K562 (cell line): ENCODE data around the gene RPUSD1. TPM values are rescaled to one million over a fixed set of nuclear protein-coding genes. Genes with fewer than 3 reads are reported as not detected.

Experiments used
- BMI1 ChIP-seq: fragments of 150-350 bp; IDR thresholded peaks from 2 replicates; pipeline ENCODE4 v1.6.1; 2014; ENCODE audit warnings: low read length
- CBFA2T2 ChIP-seq: fragments of 450-650 bp; conservative IDR thresholded peaks from 2 replicates; pipeline ENCODE4 v1.6.1; 2017; ENCODE audit warnings: mild to moderate bottlenecking
- COPS2 ChIP-seq: fragments of 450-650 bp; conservative IDR thresholded peaks from 2 replicates; pipeline ENCODE4 v1.6.1; 2016; ENCODE audit warnings: mild to moderate bottlenecking, moderate library complexity
- CSDE1 ChIP-seq, 2 experiments: fragments of 450-650 bp; IDR thresholded peaks; 2 replicates each; pipeline ENCODE4 v1.6.1; 2016; ENCODE audit warnings: mild to moderate bottlenecking in 1 of 2
- CTBP1 ChIP-seq: fragments of 450-650 bp; IDR thresholded peaks from 2 replicates; pipeline ENCODE4 v1.6.1; 2016; ENCODE audit warnings: borderline replicate concordance
- DACH1 ChIP-seq: fragments of 450-650 bp; IDR thresholded peaks from 2 replicates; pipeline ENCODE4 v1.6.1; 2018; ENCODE audit not compliant: partially characterized antibody
- HDAC1 ChIP-seq, 2 experiments: fragments of 450-650 bp; IDR thresholded peaks; 2 replicates each; pipeline ENCODE4 v1.6.1; 2016 to 2017; ENCODE audit warnings: inconsistent platforms in 1 of 2, mild to moderate bottlenecking in 1 of 2, moderate library complexity in 1 of 2
- MBD2 ChIP-seq: sonication (generic); IDR thresholded peaks from 2 replicates; pipeline ENCODE4 v1.6.1; 2016; ENCODE audit warnings: low read depth, borderline replicate concordance
- MYC ChIP-seq, 2 experiments: fragments of 250-450 bp in 1 of 2; sonication (Bioruptor Pico) in 1 of 2; IDR thresholded peaks; 2 replicates each; pipeline versions ENCODE4 v1.5.1 to v1.6.1; 2012 to 2021; ENCODE audit warnings: low read depth in 2 of 2, borderline replicate concordance in 1 of 2, improper control_type of control experiment in 1 of 2, low read length in 1 of 2, mild to moderate bottlenecking in 1 of 2, moderate library complexity in 1 of 2
- NR0B1 ChIP-seq: fragments of 450-650 bp; IDR thresholded peaks from one replicate; pipeline ENCODE4 v1.6.1; 2018; ENCODE audit warnings: mild to moderate bottlenecking, moderate library complexity; ENCODE audit not compliant: partially characterized antibody
- RBM22 ChIP-seq: fragments of 200-400 bp; formaldehyde crosslinking; IDR thresholded peaks from 2 replicates; pipeline ENCODE4 v1.6.1; 2018; ENCODE audit warnings: low read length, low read depth; ENCODE audit not compliant: poor library complexity, severe bottlenecking
- SAFB ChIP-seq: fragments of 200-400 bp; formaldehyde crosslinking; IDR thresholded peaks from 2 replicates; pipeline ENCODE4 v1.6.1; 2017; ENCODE audit warnings: low read depth, low read length, borderline replicate concordance
- SRSF1 ChIP-seq: fragments of 200-400 bp; formaldehyde crosslinking; IDR thresholded peaks from 2 replicates; pipeline ENCODE4 v1.6.1; 2017; ENCODE audit warnings: mild to moderate bottlenecking, low read depth, low read length, moderate library complexity
- SRSF7 ChIP-seq: fragments of 200-400 bp; formaldehyde crosslinking; optimal IDR thresholded peaks from 2 replicates; pipeline ENCODE3; 2017; ENCODE audit warnings: mild to moderate bottlenecking, low read depth, low read length
- TGIF2 ChIP-seq: sonication (generic); formaldehyde crosslinking; IDR thresholded peaks from 2 replicates; pipeline ENCODE4 v1.8.1; 2022; ENCODE audit warnings: mild to moderate bottlenecking, missing genetic modification reagents, moderate library complexity
- ZFP1 ChIP-seq: fragments of 450-650 bp; formaldehyde crosslinking; IDR thresholded peaks from 2 replicates; pipeline ENCODE4 v1.4.0; 2020; ENCODE audit warnings: mild to moderate bottlenecking, mixed read lengths
- ZNF584 ChIP-seq: fragments of 200-800 bp; sonication (Bioruptor generic); IDR thresholded peaks from 2 replicates; pipeline ENCODE4 v1.6.1; 2016; ENCODE audit warnings: low read depth, mild to moderate bottlenecking, missing genetic modification characterization, missing compliant biosample characterization
- polyA plus RNA-seq, 8 experiments: library from polyadenylated mRNA; depleted of rRNA in 4 of 8; stranded (reverse) in 5 of 8; unstranded in 3 of 8; fragments of >200 nt; fragmentation: Nextera tagmentation in 2 of 8; fragmentation: Illumina TruSeq in 1 of 8; extraction: Ambion mirVana in 2 of 8; extraction: Trizol in 1 of 8; gene quantifications; 2 replicates each; pipeline versions ENCODE4 v1.2.1 to v1.2.3, GENCODE V29; 2011 to 2014; ENCODE audit warnings: inconsistent platforms in 1 of 8, missing spikeins in 1 of 8
- total RNA-seq, 7 experiments: library from RNA; depleted of rRNA in 6 of 7; stranded (reverse); fragments of >200 nt in 6 of 7; fragmentation: Illumina TruSeq in 2 of 7; extraction: Trizol in 2 of 7; gene quantifications; 2 replicates each; pipeline versions ENCODE4 v1.2.1 to v1.2.3, GENCODE V29; 2011 to 2021; ENCODE audit warnings: low replicate concordance in 1 of 7
- TF ChIP-seq, protein P1 (sequence below): sonication (generic); formaldehyde crosslinking; IDR thresholded peaks from 2 replicates; pipeline ENCODE4 v1.9.0; 2022; ENCODE audit warnings: mild to moderate bottlenecking, missing genetic modification reagents
- TF ChIP-seq, protein P2 (sequence below): sonication (generic); formaldehyde crosslinking; IDR thresholded peaks from 2 replicates; pipeline ENCODE4 v1.8.1; 2023; ENCODE audit warnings: mild to moderate bottlenecking, missing genetic modification reagents
- TF ChIP-seq, protein P3 (sequence below): sonication (generic); formaldehyde crosslinking; IDR thresholded peaks from 2 replicates; pipeline ENCODE4 v1.9.0; 2022; ENCODE audit warnings: mild to moderate bottlenecking, missing genetic modification reagents
- TF ChIP-seq, protein P4 (sequence below), 3 experiments: IDR thresholded peaks in 2 of 3; conservative IDR thresholded peaks in 1 of 3; 2 replicates each; pipeline ENCODE4 v1.5.1; 2011 to 2012; ENCODE audit warnings: low read length in 3 of 3, mild to moderate bottlenecking in 3 of 3, control low read depth in 2 of 3, improper control_type of control experiment in 1 of 3, inconsistent platforms in 1 of 3, low read depth in 1 of 3, mixed read lengths in 1 of 3, moderate library complexity in 1 of 3; ENCODE audit not compliant: insufficient read depth in 2 of 3

RPUSD1 gene
- total and polyA plus RNA-seq, 9 of the 15 experiments (the other 6 are each of a cell fraction or from before 2014, with no cell fraction given) = 0.45 to 56.6 (median 12.0) TPM

- TF ChIP-seq SRSF1 = no peak
- no peak for TF ChIP-seq BMI1
- no peak for TF ChIP-seq SRSF7
- TF ChIP-seq, protein P1, sequence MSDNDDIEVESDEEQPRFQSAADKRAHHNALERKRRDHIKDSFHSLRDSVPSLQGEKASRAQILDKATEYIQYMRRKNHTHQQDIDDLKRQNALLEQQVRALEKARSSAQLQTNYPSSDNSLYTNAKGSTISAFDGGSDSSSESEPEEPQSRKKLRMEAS (CRISPR knock-in tag) = peak; percentile 42
- no peak for TF ChIP-seq ZNF584 (CRISPR knock-in tag)
- TF ChIP-seq, protein P2, sequence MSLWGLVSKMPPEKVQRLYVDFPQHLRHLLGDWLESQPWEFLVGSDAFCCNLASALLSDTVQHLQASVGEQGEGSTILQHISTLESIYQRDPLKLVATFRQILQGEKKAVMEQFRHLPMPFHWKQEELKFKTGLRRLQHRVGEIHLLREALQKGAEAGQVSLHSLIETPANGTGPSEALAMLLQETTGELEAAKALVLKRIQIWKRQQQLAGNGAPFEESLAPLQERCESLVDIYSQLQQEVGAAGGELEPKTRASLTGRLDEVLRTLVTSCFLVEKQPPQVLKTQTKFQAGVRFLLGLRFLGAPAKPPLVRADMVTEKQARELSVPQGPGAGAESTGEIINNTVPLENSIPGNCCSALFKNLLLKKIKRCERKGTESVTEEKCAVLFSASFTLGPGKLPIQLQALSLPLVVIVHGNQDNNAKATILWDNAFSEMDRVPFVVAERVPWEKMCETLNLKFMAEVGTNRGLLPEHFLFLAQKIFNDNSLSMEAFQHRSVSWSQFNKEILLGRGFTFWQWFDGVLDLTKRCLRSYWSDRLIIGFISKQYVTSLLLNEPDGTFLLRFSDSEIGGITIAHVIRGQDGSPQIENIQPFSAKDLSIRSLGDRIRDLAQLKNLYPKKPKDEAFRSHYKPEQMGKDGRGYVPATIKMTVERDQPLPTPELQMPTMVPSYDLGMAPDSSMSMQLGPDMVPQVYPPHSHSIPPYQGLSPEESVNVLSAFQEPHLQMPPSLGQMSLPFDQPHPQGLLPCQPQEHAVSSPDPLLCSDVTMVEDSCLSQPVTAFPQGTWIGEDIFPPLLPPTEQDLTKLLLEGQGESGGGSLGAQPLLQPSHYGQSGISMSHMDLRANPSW = 0 out of 2 replicates have a peak, but pooled peaks have one; percentile 7
- no peak for TF ChIP-seq CBFA2T2
- no peak for TF ChIP-seq COPS2
- TF ChIP-seq CSDE1 (IDR thresholded peaks at IDR 0.05) = no peak
- TF ChIP-seq SAFB = peak; percentile 71; the same call in 1 of the 2 replicates
- TF ChIP-seq HDAC1 (IDR thresholded peaks at IDR 0.05) = peak in 1 of 2 experiments; percentile 75; a peak in 1 of 4 replicates
- TF ChIP-seq, protein P3, sequence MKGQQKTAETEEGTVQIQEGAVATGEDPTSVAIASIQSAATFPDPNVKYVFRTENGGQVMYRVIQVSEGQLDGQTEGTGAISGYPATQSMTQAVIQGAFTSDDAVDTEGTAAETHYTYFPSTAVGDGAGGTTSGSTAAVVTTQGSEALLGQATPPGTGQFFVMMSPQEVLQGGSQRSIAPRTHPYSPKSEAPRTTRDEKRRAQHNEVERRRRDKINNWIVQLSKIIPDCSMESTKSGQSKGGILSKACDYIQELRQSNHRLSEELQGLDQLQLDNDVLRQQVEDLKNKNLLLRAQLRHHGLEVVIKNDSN = peak; percentile 2
- TF ChIP-seq MBD2 = no peak
- peak; percentile 36 for TF ChIP-seq DACH1
- TF ChIP-seq MYC (IDR thresholded peaks at IDR 0.05; ENCODE audit: low read depth, low read length) = 0 out of 2 replicates have a peak, but pooled peaks have one; percentile 32
- no peak for TF ChIP-seq MYC (CRISPR knock-in tag; IDR thresholded peaks at IDR 0.05; ENCODE audit: borderline replicate concordance, low read depth)
- no peak for TF ChIP-seq NR0B1
- TF ChIP-seq CTBP1 = no peak
- no peak for TF ChIP-seq ZFP1 (CRISPR knock-in tag)
- peak; percentile 72; the same call in 1 of the 2 replicates for TF ChIP-seq TGIF2
- no peak for TF ChIP-seq RBM22
- TF ChIP-seq, protein P4, sequence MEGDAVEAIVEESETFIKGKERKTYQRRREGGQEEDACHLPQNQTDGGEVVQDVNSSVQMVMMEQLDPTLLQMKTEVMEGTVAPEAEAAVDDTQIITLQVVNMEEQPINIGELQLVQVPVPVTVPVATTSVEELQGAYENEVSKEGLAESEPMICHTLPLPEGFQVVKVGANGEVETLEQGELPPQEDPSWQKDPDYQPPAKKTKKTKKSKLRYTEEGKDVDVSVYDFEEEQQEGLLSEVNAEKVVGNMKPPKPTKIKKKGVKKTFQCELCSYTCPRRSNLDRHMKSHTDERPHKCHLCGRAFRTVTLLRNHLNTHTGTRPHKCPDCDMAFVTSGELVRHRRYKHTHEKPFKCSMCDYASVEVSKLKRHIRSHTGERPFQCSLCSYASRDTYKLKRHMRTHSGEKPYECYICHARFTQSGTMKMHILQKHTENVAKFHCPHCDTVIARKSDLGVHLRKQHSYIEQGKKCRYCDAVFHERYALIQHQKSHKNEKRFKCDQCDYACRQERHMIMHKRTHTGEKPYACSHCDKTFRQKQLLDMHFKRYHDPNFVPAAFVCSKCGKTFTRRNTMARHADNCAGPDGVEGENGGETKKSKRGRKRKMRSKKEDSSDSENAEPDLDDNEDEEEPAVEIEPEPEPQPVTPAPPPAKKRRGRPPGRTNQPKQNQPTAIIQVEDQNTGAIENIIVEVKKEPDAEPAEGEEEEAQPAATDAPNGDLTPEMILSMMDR (IDR thresholded peaks at IDR 0.05 in 2 of 3, conservative IDR thresholded peaks at IDR 0.05 in 1 of 3; ENCODE audit: insufficient read depth in 2 of 3, low read depth in 1 of 3, low read length in 3 of 3) = 0 out of 6 replicates have a peak, but pooled peaks of 1 of the 3 experiments have one; percentile 0
Measured at GRCh38 chr16:787321-787966, 737 bp downstream of the RPUSD1 start (continued).
